Activated CD4-positive, alpha-beta memory T cell treated with anti-CD3 and anti-CD28 coated beads, Interleukin-2, amount 10 ng/mL, durations not matched to agents 7 days and 5 days (primary cell): Measurements from ENCODE around the gene KIAA0513. TPM values are rescaled to one million over a fixed set of nuclear protein-coding genes. Genes with fewer than 3 reads are reported as not detected.

Experiments used
- CTCF ChIA-PET: fragments of 350-600 bp; sonication (Branson Sonifier 250); formaldehyde crosslinking; loops from one replicate; lab custom pipeline; 2021; ENCODE audit warnings: antibody characterized with exemption, inconsistent platforms; lab: Charles Lee
- POLR2A ChIA-PET: fragments of 350-600 bp; sonication (Branson Sonifier 250); formaldehyde crosslinking; loops from one replicate; lab custom pipeline; 2021; ENCODE audit warnings: antibody characterized with exemption; lab: Charles Lee
- DNase-seq: peaks from one replicate; pipeline ENCODE4 v3.0.0-alpha.2; 2020
- H3K27ac Mint-ChIP-seq: one replicate; pipeline ENCODE4 v1.8.0; 2021; ENCODE audit warnings: mild to moderate bottlenecking, mixed read lengths
- H3K27me3 Mint-ChIP-seq: one replicate; pipeline ENCODE4 v1.8.0; 2021; ENCODE audit warnings: mixed read lengths
- H3K36me3 Mint-ChIP-seq: one replicate; pipeline ENCODE4 v1.8.0; 2021; ENCODE audit warnings: low read depth, mixed read lengths
- H3K4me1 Mint-ChIP-seq: one replicate; pipeline ENCODE4 v1.8.0; 2021; ENCODE audit warnings: mixed read lengths
- H3K4me3 Mint-ChIP-seq: one replicate; pipeline ENCODE4 v1.8.0; 2021; ENCODE audit warnings: mild to moderate bottlenecking, mixed read lengths
- H3K9me3 Mint-ChIP-seq: one replicate; pipeline ENCODE4 v1.8.0; 2021; ENCODE audit warnings: mixed read lengths
- total RNA-seq, 2 experiments: library from RNA; stranded (reverse); gene quantifications; one replicate each; pipeline ENCODE4 v1.2.3, GENCODE V29; 2021

Gene KIAA0513
- total RNA-seq, 2 experiments from 2014 or later: 7.4 to 7.9 TPM

- Mint-ChIP-seq H3K4me3 (no peak overlapping the region), H3K9me3 (no peaks in the 10 kb centered on the region), H3K4me1 (no peaks in the 10 kb centered on the region), H3K27me3 (no peaks in the 10 kb centered on the region), H3K27ac (no peak overlapping the region), H3K36me3 (no peaks in the 10 kb centered on the region)
- ChIA-PET CTCF (interaction anchor here (0.6 kb wide), 1 partner anchor 1703 kb away, joined by 4 read pairs; no protein-coding TSS in a partner anchor), POLR2A (no interaction called here)
- DNase-seq: no peak
Observed at GRCh38 chr16:85072947-85073346, 45.4 kb downstream of the KIAA0513 start.

DNA sequence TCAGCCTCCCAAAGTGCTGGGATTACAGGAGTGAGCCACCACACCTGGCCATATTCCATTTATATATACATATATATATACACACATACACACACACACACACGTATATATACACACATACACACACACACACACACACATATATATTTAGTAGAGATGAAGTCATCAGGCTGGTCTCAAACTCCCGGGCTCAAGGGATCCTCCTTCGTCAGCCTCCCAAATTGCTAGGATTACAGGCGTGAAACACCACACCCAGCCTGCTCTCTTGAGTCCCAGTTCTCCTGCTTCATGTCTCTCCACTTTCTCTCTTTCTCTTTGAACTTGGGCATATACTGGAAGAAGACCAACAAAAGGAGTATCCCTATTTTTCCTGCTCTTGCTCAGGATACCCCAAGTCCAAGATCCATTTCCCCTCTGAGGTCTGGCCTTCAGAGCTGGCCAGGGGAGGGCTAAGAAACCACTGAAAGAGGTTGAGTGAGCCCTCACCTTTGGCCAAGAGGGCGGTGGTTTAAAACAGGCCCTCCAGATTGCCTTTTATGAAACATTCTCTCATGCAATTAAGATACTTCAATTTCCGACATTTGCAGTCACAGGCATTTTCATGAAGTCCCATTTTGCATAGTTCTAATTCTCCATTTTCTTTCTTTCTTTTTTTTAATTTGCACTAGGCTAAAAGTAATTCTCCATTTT is 46.8 kb downstream of the KIAA0513 start:
- CTCF ChIA-PET: interaction anchor here (0.8 kb wide), 1 partner anchor 12 kb away, joined by 3 read pairs; no protein-coding TSS in a partner anchor
- Mint-ChIP-seq H3K4me1 (no peaks in the 10 kb centered on the region), H3K9me3 (no peaks in the 10 kb centered on the region), H3K27ac (no peak overlapping the region), H3K27me3 (no peaks in the 10 kb centered on the region), H3K4me3 (no peak overlapping the region), H3K36me3 (no peaks in the 10 kb centered on the region)
- no peak for DNase-seq
- POLR2A ChIA-PET: no interaction called here

- CTCF ChIA-PET: interaction anchor here (1.6 kb wide), 1 partner anchor 11 kb away, joined by 4 read pairs; no protein-coding TSS in a partner anchor
- Mint-ChIP-seq H3K4me1 (no peaks in the 10 kb centered on the region), H3K36me3 (no peaks in the 10 kb centered on the region), H3K4me3 (no peak overlapping the region), H3K27ac (no peak overlapping the region), H3K27me3 (no peaks in the 10 kb centered on the region), H3K9me3 (no peaks in the 10 kb centered on the region)
- DNase-seq: no peak
- POLR2A ChIA-PET: no interaction called here
Observed at GRCh38 chr16:85075236-85075924, 47.8 kb downstream of the KIAA0513 start.

GRCh38 chr16:85077039-85077438 is 49.4 kb downstream of the KIAA0513 start:
- H3K9me3 Mint-ChIP-seq: no peaks in the 10 kb centered on the region
- no peaks in the 10 kb centered on the region for H3K36me3 Mint-ChIP-seq
- DNase-seq: no peak
- POLR2A ChIA-PET: no interaction called here
- CTCF ChIA-PET: interaction anchor here (1.2 to 1.6 kb wide), 2 partner anchors 9 to 10 kb away, joined by 4 to 5 read pairs; no protein-coding TSS in a partner anchor
- no peaks in the 10 kb centered on the region for H3K27me3 Mint-ChIP-seq
- no peak overlapping the region for H3K27ac Mint-ChIP-seq
- H3K4me1 Mint-ChIP-seq: no peaks in the 10 kb centered on the region
- no peak overlapping the region for H3K4me3 Mint-ChIP-seq

DNA sequence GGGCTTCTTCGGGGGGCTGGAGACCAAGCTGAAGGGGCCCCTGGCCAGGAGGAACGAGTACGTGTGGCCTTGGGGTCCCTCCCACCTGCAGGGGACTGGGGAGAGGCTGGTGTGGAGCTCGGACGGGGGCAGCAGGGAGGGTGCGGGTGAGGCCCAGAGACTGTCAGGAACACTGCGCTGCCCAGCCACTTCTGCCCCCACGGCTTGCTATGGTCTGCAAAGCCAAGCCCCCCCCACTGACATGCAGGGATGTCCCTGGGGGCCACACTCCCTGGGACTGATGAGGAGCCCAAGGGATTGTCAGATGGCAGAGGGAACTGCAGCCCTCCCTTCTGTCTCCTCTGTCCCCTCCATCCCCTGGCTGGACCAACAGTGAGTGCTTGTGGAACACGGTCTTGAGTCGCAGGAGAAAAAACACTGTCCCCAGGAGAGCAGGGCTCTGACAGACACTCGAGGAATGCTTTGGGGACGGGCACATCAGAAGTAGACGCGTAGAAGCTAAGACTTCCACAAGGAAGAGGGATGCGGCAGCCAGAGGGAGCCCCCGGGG is 50.1 kb downstream of the KIAA0513 start:
- H3K36me3 Mint-ChIP-seq: no peaks in the 10 kb centered on the region
- no peaks in the 10 kb centered on the region for H3K4me1 Mint-ChIP-seq
- H3K9me3 Mint-ChIP-seq: no peaks in the 10 kb centered on the region
- no peak overlapping the region for H3K4me3 Mint-ChIP-seq
- H3K27ac Mint-ChIP-seq: no peak overlapping the region
- ChIA-PET POLR2A (no interaction called here), CTCF (interaction anchor here (1.2 kb wide), 1 partner anchor 9 kb away, joined by 5 read pairs; no protein-coding TSS in a partner anchor)
- no peaks in the 10 kb centered on the region for H3K27me3 Mint-ChIP-seq
- DNase-seq: no peak

GRCh38 chr16:85078226-85078625 is 50.6 kb downstream of the KIAA0513 start:
- POLR2A ChIA-PET: no interaction called here
- Mint-ChIP-seq H3K4me1 (no peaks in the 10 kb centered on the region), H3K9me3 (no peaks in the 10 kb centered on the region), H3K4me3 (no peak overlapping the region), H3K27me3 (no peaks in the 10 kb centered on the region), H3K27ac (no peak overlapping the region), H3K36me3 (no peaks in the 10 kb centered on the region)
- CTCF ChIA-PET: interaction anchor here (1.2 kb wide), 1 partner anchor 9 kb away, joined by 5 read pairs; no protein-coding TSS in a partner anchor
- no peak for DNase-seq

GRCh38 chr16:85078952-85079351 is 51.4 kb downstream of the KIAA0513 start:
- ChIA-PET POLR2A (no interaction called here), CTCF (no interaction called here)
- H3K4me3 Mint-ChIP-seq: no peak overlapping the region
- no peaks in the 10 kb centered on the region for H3K9me3 Mint-ChIP-seq
- H3K36me3 Mint-ChIP-seq: no peaks in the 10 kb centered on the region
- H3K27me3 Mint-ChIP-seq: no peaks in the 10 kb centered on the region
- no peak overlapping the region for H3K27ac Mint-ChIP-seq
- no peak for DNase-seq
- H3K4me1 Mint-ChIP-seq: no peaks in the 10 kb centered on the region

GRCh38 chr16:85079785-85080570 is 52.4 kb downstream of the KIAA0513 start:
- Mint-ChIP-seq H3K4me1 (no peaks in the 10 kb centered on the region), H3K9me3 (no peaks in the 10 kb centered on the region), H3K27me3 (no peaks in the 10 kb centered on the region), H3K27ac (no peak overlapping the region), H3K4me3 (no peak overlapping the region), H3K36me3 (no peaks in the 10 kb centered on the region)
- DNase-seq: no peak
- POLR2A ChIA-PET: no interaction called here
- CTCF ChIA-PET: no interaction called here

- H3K4me1 Mint-ChIP-seq: no peaks in the 10 kb centered on the region
- no peak for DNase-seq
- H3K27ac Mint-ChIP-seq: no peak overlapping the region
- H3K4me3 Mint-ChIP-seq: no peak overlapping the region
- no peaks in the 10 kb centered on the region for H3K36me3 Mint-ChIP-seq
- H3K9me3 Mint-ChIP-seq: no peaks in the 10 kb centered on the region
- H3K27me3 Mint-ChIP-seq: no peaks in the 10 kb centered on the region
- ChIA-PET CTCF (interaction anchor here (0.6 kb wide), 1 partner anchor 409 kb away, joined by 3 read pairs; no protein-coding TSS in a partner anchor), POLR2A (no interaction called here)
Observed at GRCh38 chr16:85081038-85081437, 53.4 kb downstream of the KIAA0513 start.

DNA sequence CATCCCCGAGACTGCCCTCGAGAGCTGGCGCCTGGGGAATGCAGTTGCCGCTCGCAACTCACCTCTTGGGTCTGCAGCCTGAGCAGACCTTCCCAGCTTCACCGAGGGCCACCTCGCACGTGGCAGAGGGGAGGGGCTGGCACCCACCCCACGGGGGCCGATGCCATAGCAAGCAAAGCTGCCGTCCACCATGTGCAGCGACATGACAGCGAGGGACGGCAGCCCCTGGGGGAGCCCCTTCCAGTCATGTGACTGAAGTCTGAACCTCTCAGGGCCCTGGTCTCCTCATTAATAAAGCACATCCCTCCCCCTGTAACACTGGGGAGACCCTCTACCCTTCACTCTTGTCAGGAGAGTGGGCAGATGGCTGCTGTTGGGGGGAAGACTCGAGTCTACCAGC is 54.2 kb downstream of the KIAA0513 start:
- no peaks in the 10 kb centered on the region for H3K4me1 Mint-ChIP-seq
- H3K36me3 Mint-ChIP-seq: no peaks in the 10 kb centered on the region
- DNase-seq: no peak
- no peaks in the 10 kb centered on the region for H3K27me3 Mint-ChIP-seq
- H3K27ac Mint-ChIP-seq: no peak overlapping the region
- ChIA-PET POLR2A (no interaction called here), CTCF (no interaction called here)
- H3K4me3 Mint-ChIP-seq: no peak overlapping the region
- no peaks in the 10 kb centered on the region for H3K9me3 Mint-ChIP-seq

- H3K9me3 Mint-ChIP-seq: no peaks in the 10 kb centered on the region
- no peak for DNase-seq
- H3K36me3 Mint-ChIP-seq: no peaks in the 10 kb centered on the region
- no peak overlapping the region for H3K27ac Mint-ChIP-seq
- POLR2A ChIA-PET: no interaction called here
- H3K4me3 Mint-ChIP-seq: no peak overlapping the region
- H3K4me1 Mint-ChIP-seq: no peaks in the 10 kb centered on the region
- no peaks in the 10 kb centered on the region for H3K27me3 Mint-ChIP-seq
- CTCF ChIA-PET: no interaction called here
Observed at GRCh38 chr16:85082173-85083050, 54.8 kb downstream of the KIAA0513 start.

GRCh38 chr16:85083051-85083639 is 55.5 kb downstream of the KIAA0513 start:
- Mint-ChIP-seq H3K4me3 (no peak overlapping the region), H3K27me3 (no peaks in the 10 kb centered on the region), H3K27ac (no peak overlapping the region), H3K9me3 (no peaks in the 10 kb centered on the region), H3K4me1 (no peaks in the 10 kb centered on the region), H3K36me3 (no peaks in the 10 kb centered on the region)
- no peak for DNase-seq
- POLR2A ChIA-PET: no interaction called here
- CTCF ChIA-PET: no interaction called here
